Endothelial cell of umbilical vein (primary cell): ENCODE data around the gene DHRS7B. TPM values are rescaled to one million over a fixed set of nuclear protein-coding genes. Genes with fewer than 3 reads are reported as not detected.

Source experiments
- BruUV-seq: library from RNA; stranded (reverse); fragments of 400-500 nt; replicated peaks from 2 replicates; lab custom pipeline; 2021; lab: Mats Ljungman, UMichigan
- CTCF ChIA-PET: fragments of 300-600, 350-600 bp; sonication (Branson Sonifier 250); formaldehyde crosslinking; loops from one replicate; lab custom pipeline; 2021; ENCODE audit warnings: antibody characterized with exemption, inconsistent platforms; lab: Charles Lee
- POLR2A ChIA-PET: fragments of 300-600, 350-600 bp; sonication (Branson Sonifier 250); formaldehyde crosslinking; loops from one replicate; lab custom pipeline; 2021; ENCODE audit warnings: antibody characterized with exemption, inconsistent platforms; lab: Charles Lee
- DNase-seq: peaks from one replicate; pipeline ENCODE4 v3.0.0-alpha.2; 2011; ENCODE audit warnings: low read depth, low spot score
- FAIRE-seq: peaks from 2 replicates; lab custom pipeline; 2011; peaks lifted over from hg19 to GRCh38; lab: Jason Lieb, UNC
- H2AFZ ChIP-seq: 2 replicates; pipeline ENCODE4 v1.6.0; 2012; ENCODE audit warnings: low read depth, low read length, control low read depth, inconsistent platforms
- H3K27ac ChIP-seq: 2 replicates; pipeline ENCODE4 v1.5.1; 2011; ENCODE audit warnings: low read depth, mild to moderate bottlenecking, control low read depth, low read length, moderate library complexity; ENCODE audit not compliant: insufficient read depth
- H3K27me3 ChIP-seq, 2 experiments: 2 replicates each; pipeline versions ENCODE4 v1.6.0 to v1.6.1; 2011; ENCODE audit warnings: low read length in 2 of 2, mixed read lengths in 1 of 2; ENCODE audit not compliant: control insufficient read depth in 2 of 2, insufficient read depth in 2 of 2
- H3K36me3 ChIP-seq, 2 experiments: 2 replicates in 1 of 2; 3 replicates in 1 of 2; pipeline ENCODE4 v1.5.1; 2011; ENCODE audit warnings: low read length in 2 of 2, mild to moderate bottlenecking in 1 of 2, moderate library complexity in 1 of 2; ENCODE audit not compliant: control insufficient read depth in 2 of 2, insufficient read depth in 2 of 2; ENCODE audit errors: extremely low read depth in 1 of 2
- H3K4me1 ChIP-seq: 3 replicates; pipeline ENCODE4 v1.5.1; 2011; ENCODE audit warnings: mild to moderate bottlenecking, low read length; ENCODE audit not compliant: control insufficient read depth, insufficient read depth; ENCODE audit errors: extremely low read depth
- H3K4me2 ChIP-seq: 2 replicates; pipeline ENCODE4 v1.6.1; 2011; ENCODE audit warnings: low read length, control low read depth, mixed read lengths; ENCODE audit not compliant: insufficient read depth
- H3K4me3 ChIP-seq, 3 experiments: fragments of 200-600 bp in 1 of 3; sonication (generic), shearing (Covaris generic) in 1 of 3; replicated peaks in 1 of 3; 2 replicates each; pipeline ENCODE4 v1.5.1; 2011 to 2016; ENCODE audit warnings: control low read depth in 3 of 3, low read length in 3 of 3, mild to moderate bottlenecking in 2 of 3, inconsistent platforms in 1 of 3, low read depth in 1 of 3, moderate library complexity in 1 of 3; ENCODE audit not compliant: insufficient read depth in 1 of 3
- H3K79me2 ChIP-seq: 2 replicates; pipeline ENCODE4 v1.6.0; 2012; ENCODE audit warnings: low read length, inconsistent platforms; ENCODE audit not compliant: control insufficient read depth, insufficient read depth
- H3K9ac ChIP-seq: replicated peaks from 2 replicates; pipeline ENCODE3; 2011; ENCODE audit warnings: low read length, control low read depth; ENCODE audit not compliant: insufficient read depth; ENCODE audit errors: extremely low read depth
- H3K9me1 ChIP-seq: replicated peaks from 3 replicates; pipeline ENCODE4 v1.6.0; 2011; ENCODE audit warnings: mild to moderate bottlenecking, low read length; ENCODE audit not compliant: control insufficient read depth, insufficient read depth; ENCODE audit errors: extremely low read depth
- H3K9me3 ChIP-seq: replicated peaks from 2 replicates; pipeline ENCODE4 v1.5.1; 2012; ENCODE audit warnings: low read length, inconsistent platforms; ENCODE audit not compliant: control insufficient read depth, insufficient read depth
- H4K20me1 ChIP-seq: replicated peaks from 2 replicates; pipeline ENCODE3; 2011; ENCODE audit warnings: mild to moderate bottlenecking, low read length; ENCODE audit not compliant: control insufficient read depth, insufficient read depth; ENCODE audit errors: extremely low read depth
- CTCF ChIP-seq, 2 donors: IDR thresholded peaks; 1 replicate in 1 of 2; 2 replicates in 1 of 2; pipeline ENCODE4 v1.5.1; 2011; ENCODE audit warnings: low read length in 2 of 2, mild to moderate bottlenecking in 2 of 2, moderate library complexity in 2 of 2, control low read depth in 1 of 2, inconsistent platforms in 1 of 2, low read depth in 1 of 2; ENCODE audit not compliant: insufficient read depth in 1 of 2; ENCODE audit errors: extremely low read depth in 1 of 2
- EZH2 ChIP-seq: IDR thresholded peaks from 2 replicates; pipeline ENCODE4 v1.6.1; 2012; ENCODE audit warnings: borderline replicate concordance, low read depth, mild to moderate bottlenecking, moderate library complexity, low read length, inconsistent platforms; ENCODE audit not compliant: severe bottlenecking
- FOS ChIP-seq: IDR thresholded peaks from 2 replicates; pipeline ENCODE4 v1.6.1; 2011; ENCODE audit warnings: mild to moderate bottlenecking, low read length, moderate library complexity, borderline replicate concordance; ENCODE audit not compliant: insufficient read depth
- GATA2 ChIP-seq: IDR thresholded peaks from 2 replicates; pipeline ENCODE4 v1.7.0; 2011; ENCODE audit warnings: low read depth, mild to moderate bottlenecking, moderate library complexity, mixed read lengths, low read length; ENCODE audit not compliant: insufficient read length, insufficient read depth
- JUN ChIP-seq: IDR thresholded peaks from 2 replicates; pipeline ENCODE4 v1.6.1; 2011; ENCODE audit warnings: borderline replicate concordance, low read depth; ENCODE audit not compliant: insufficient read length, insufficient read depth
- MYC ChIP-seq: IDR thresholded peaks from one replicate; pipeline ENCODE4 v1.6.1; 2011; ENCODE audit warnings: mild to moderate bottlenecking, low read depth, low read length
- POLR2A ChIP-seq: IDR thresholded peaks from 2 replicates; pipeline ENCODE4 v1.6.1; 2012; ENCODE audit warnings: low read depth, mild to moderate bottlenecking, control low read depth, low read length
- POLR2AphosphoS5 ChIP-seq: IDR thresholded peaks from 2 replicates; pipeline ENCODE4 v1.6.1; 2012; ENCODE audit warnings: low read depth, mild to moderate bottlenecking, control low read depth, low read length, moderate library complexity; ENCODE audit not compliant: insufficient read depth
- dilution Hi-C: fragments of 300-500 bp; cut with MboI; formaldehyde crosslinking; loops from one replicate; pipeline ENCODE4 v1.15.0; 2019; ENCODE audit warnings: low sequenced_read_pairs; ENCODE audit not compliant: extremely low pct_ligation_motif_present
- intact Hi-C: fragments of 100-400 bp; cut with micrococcal nuclease; formaldehyde crosslinking; loops from one replicate; pipeline ENCODE4 v1.10.0; 2022
- polyA plus RNA-seq, 4 experiments: library from polyadenylated mRNA; depleted of rRNA in 3 of 4; stranded (reverse) in 3 of 4; unstranded in 1 of 4; fragments of >200 nt; gene quantifications; 2 replicates each; pipeline versions ENCODE4 v1.2.1 to v1.2.3, GENCODE V29; 2011 to 2012; ENCODE audit warnings: missing spikeins in 1 of 4
- total RNA-seq: library from RNA; stranded (reverse); gene quantifications from 2 replicates; pipeline ENCODE4 v1.2.3, GENCODE V29; 2021
- TF ChIP-seq, protein P1 (sequence below): IDR thresholded peaks from 2 replicates; pipeline ENCODE4 v1.6.1; 2011; ENCODE audit not compliant: insufficient read depth, insufficient read length

Gene DHRS7B
- total and polyA plus RNA-seq, 2 donors (not counting 3 experiments of a cell fraction or from before 2014, with no cell fraction given), result 14.0 to 28.1 TPM

DNA sequence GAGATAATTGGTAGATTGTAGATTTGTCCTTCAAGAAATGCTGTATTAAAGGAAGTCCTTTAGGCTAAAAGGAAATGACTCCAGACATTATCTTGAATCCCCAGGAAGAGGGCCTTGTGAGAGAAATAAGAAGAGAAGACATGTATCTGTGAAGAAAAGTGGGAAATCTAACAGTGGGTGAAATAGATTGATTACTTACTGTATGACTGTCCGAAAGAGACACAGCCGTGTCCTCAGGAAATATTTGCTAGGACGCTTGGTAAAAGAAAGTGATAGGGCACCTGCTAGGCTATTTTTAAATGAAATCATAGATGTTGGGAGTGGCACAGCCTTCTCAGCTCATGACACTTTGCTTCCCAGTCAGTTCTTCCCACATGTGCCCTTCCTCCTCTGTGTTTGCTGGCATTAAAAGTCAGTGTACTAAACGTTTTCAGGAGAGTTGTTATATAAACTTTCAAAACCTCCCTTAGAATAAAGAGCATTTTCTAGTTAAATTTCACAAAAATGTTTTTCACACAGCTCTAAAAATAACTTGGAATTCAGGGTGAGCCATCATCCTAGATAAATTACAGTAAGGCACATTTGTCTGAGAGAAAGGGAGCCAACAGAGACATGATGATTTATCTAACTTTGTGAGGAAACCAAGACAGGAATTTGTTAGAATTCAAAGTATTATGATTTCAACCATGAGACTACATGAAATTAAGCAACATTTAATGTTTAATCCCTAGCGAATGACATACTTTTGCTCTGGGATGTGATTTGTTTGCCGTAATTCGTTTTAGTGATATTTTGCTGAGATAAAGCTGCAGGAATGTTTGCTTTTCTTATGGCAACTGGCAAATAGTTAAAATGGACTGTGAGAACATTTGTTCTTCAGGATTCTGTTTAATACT is 35.0 kb downstream of the DHRS7B start:
- dilution Hi-C loops, result no loop called here
- ChIA-PET CTCF (interaction anchor here (1.8 kb wide), 1 partner anchor 352 kb away, joined by 5 read pairs; no protein-coding TSS in a partner anchor), POLR2A (no interaction called here)
- H3K4me3 ChIP-seq, result no peak overlapping the region
- no peaks in the 10 kb centered on the region for H3K79me2 ChIP-seq
- no TSS peak for BruUV-seq
- H4K20me1 ChIP-seq, result no peaks in the 10 kb centered on the region
- FAIRE-seq (peak; percentile 26), DNase-seq (peak; percentile 35)
- H3K4me2 ChIP-seq, result peak overlapping the region; percentile 17
- no peaks in the 10 kb centered on the region for H3K27me3 ChIP-seq
- H3K27ac ChIP-seq, result no peak overlapping the region
- intact Hi-C loops, result loop anchor here (10.0 kb wide), 1 partner anchor 53 kb away; the partner anchor contains the start of gene TMEM11
- no peaks in the 10 kb centered on the region for H3K9me1 ChIP-seq
- H3K36me3 ChIP-seq, result no peaks in the 10 kb centered on the region
- H3K9me3 ChIP-seq, result no peaks in the 10 kb centered on the region
- peaks cover 18% of the 10 kb centered on the region for H3K4me1 ChIP-seq
- TF ChIP-seq, protein P1, sequence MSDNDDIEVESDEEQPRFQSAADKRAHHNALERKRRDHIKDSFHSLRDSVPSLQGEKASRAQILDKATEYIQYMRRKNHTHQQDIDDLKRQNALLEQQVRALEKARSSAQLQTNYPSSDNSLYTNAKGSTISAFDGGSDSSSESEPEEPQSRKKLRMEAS, result no peak
- TF ChIP-seq CTCF (IDR thresholded peaks at IDR 0.05; ENCODE audit: extremely low read depth in 1 of 2, insufficient read depth in 1 of 2, low read depth in 1 of 2, low read length in 2 of 2), result no peak
- TF ChIP-seq JUN, result no peak
- no peak for TF ChIP-seq GATA2
- TF ChIP-seq FOS, result no peak
- TF ChIP-seq EZH2, result no peak
- no peak for TF ChIP-seq MYC
- no peak for TF ChIP-seq POLR2AphosphoS5
- TF ChIP-seq POLR2A, result no peak
- no peak overlapping the region for H2AFZ ChIP-seq
- H3K9ac ChIP-seq, result no peak overlapping the region
